ENCODE measurements around the gene NECTIN3.

Gene NECTIN3

DNA sequence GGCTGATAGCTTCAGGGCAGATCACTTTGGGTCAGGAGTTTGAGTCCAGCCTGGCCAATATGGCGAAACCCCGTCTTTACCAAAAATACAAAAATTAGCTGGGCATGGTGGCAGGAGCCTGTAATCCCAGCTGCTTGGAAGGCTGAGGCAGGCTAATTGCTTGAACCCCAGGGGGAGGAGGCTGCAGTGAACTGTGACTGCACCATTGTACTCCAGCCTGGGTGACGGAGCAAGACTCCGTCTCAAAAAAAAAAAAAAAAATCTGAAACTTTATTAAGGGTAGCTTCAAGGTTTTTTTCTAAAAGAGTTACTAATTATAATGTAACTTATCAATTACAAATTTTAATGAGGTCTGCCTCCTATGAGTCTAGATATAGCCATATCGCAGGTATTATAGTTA, 5.1 kb downstream of the NECTIN3 start:
- TF ChIP-seq, protein P1, sequence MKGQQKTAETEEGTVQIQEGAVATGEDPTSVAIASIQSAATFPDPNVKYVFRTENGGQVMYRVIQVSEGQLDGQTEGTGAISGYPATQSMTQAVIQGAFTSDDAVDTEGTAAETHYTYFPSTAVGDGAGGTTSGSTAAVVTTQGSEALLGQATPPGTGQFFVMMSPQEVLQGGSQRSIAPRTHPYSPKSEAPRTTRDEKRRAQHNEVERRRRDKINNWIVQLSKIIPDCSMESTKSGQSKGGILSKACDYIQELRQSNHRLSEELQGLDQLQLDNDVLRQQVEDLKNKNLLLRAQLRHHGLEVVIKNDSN (IDR thresholded peaks at IDR 0.05): no peak
- TF ChIP-seq YY1 (IDR thresholded peaks at IDR 0.05; ENCODE audit: low read depth): 0 out of 2 replicates have a peak, but pooled peaks have one; percentile 42

DNA sequence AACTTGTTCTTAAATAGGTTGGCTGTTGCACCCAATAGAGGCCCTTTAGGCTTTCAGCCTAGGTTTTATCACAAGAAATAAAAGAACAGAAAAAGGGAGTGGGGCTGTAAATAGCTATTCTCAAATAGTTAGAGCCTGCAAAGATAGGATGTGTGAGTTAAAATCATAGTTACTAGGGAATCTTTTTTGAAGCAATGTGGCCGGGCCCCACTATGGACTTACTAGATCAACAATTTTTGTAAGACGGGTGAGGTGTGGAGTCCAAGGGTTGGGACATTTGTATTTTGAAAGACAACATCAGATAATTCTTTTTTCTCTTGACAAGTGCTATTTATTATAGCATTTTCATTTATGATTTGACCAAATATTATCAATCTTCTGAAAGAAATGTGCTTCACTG, 5.8 kb downstream of the NECTIN3 start:
- TF ChIP-seq, protein P1 (IDR thresholded peaks at IDR 0.05): no peak
- TF ChIP-seq EGR1 (IDR thresholded peaks at IDR 0.05) (no peak), CREB1 (IDR thresholded peaks at IDR 0.05; ENCODE audit: low read depth) (no peak), ZBTB7A (IDR thresholded peaks at IDR 0.05; ENCODE audit: low read depth) (no peak), CEBPB (IDR thresholded peaks at IDR 0.05) (no peak), EP300 (IDR thresholded peaks at IDR 0.05; ENCODE audit: borderline replicate concordance) (no peak), YY1 (IDR thresholded peaks at IDR 0.05; ENCODE audit: low read depth) (no peak), RAD21 (IDR thresholded peaks at IDR 0.05; ENCODE audit: low read depth) (no peak), TCF12 (IDR thresholded peaks at IDR 0.05; ENCODE audit: low read depth) (no peak), TEAD4 (IDR thresholded peaks at IDR 0.05) (no peak), FOXM1 (IDR thresholded peaks at IDR 0.05; ENCODE audit: borderline replicate concordance, low read depth) (no peak), NFIC (IDR thresholded peaks at IDR 0.05) (no peak)
- TF ChIP-seq, protein P2, sequence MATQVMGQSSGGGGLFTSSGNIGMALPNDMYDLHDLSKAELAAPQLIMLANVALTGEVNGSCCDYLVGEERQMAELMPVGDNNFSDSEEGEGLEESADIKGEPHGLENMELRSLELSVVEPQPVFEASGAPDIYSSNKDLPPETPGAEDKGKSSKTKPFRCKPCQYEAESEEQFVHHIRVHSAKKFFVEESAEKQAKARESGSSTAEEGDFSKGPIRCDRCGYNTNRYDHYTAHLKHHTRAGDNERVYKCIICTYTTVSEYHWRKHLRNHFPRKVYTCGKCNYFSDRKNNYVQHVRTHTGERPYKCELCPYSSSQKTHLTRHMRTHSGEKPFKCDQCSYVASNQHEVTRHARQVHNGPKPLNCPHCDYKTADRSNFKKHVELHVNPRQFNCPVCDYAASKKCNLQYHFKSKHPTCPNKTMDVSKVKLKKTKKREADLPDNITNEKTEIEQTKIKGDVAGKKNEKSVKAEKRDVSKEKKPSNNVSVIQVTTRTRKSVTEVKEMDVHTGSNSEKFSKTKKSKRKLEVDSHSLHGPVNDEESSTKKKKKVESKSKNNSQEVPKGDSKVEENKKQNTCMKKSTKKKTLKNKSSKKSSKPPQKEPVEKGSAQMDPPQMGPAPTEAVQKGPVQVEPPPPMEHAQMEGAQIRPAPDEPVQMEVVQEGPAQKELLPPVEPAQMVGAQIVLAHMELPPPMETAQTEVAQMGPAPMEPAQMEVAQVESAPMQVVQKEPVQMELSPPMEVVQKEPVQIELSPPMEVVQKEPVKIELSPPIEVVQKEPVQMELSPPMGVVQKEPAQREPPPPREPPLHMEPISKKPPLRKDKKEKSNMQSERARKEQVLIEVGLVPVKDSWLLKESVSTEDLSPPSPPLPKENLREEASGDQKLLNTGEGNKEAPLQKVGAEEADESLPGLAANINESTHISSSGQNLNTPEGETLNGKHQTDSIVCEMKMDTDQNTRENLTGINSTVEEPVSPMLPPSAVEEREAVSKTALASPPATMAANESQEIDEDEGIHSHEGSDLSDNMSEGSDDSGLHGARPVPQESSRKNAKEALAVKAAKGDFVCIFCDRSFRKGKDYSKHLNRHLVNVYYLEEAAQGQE (IDR thresholded peaks at IDR 0.05; ENCODE audit: low read depth): no peak
- TF ChIP-seq, protein P3, sequence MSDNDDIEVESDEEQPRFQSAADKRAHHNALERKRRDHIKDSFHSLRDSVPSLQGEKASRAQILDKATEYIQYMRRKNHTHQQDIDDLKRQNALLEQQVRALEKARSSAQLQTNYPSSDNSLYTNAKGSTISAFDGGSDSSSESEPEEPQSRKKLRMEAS (IDR thresholded peaks at IDR 0.05): no peak

DNA sequence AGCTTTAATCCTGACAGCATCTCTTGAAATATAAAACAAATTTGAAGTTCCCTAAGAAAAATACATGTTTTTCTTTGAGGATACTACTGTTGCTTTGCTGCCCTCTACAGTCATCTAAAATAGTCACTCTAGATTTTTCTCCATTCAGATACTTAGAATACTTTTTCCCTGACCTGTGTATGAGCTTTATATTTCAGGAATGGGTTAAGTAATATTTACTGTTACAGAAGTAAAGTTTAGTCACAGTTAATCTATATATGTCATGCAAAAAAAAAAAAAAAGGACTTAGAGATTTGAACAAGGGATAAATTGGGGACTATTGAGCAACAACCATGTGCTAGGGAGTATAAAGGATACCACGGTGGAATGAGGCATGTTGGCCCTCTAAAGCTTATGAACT, 8.8 kb downstream of the NECTIN3 start:
- no peak for TF ChIP-seq FOXM1 (IDR thresholded peaks at IDR 0.05; ENCODE audit: borderline replicate concordance, low read depth)
- peak; percentile 61 for TF ChIP-seq RAD21 (IDR thresholded peaks at IDR 0.05; ENCODE audit: low read depth)

DNA sequence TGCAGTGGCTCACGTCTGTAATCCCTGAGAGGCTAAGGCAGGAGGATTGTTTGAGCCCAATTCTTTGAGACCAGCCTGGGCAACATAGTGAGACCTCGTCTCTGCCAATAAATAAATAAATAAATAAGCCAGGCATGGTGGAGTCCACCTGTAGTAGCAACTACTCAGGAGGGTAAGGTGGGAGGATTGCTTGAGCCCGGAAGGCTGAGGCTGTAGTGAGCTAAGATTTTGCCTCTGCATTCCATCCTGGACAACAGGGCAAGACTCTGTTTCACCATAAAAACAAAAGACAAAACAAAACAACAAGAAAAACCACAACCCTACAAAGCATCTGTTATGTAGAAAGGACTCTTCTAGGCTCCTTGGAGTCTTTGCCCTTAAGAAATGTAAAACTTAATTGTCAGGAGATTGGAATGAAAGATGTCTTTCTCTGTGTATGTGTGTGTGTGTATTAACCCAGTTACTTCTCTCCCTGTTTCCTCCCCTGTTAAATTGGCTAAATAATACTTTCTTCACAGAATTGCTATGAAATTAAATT, 9.5 kb downstream of the NECTIN3 start:
- TF ChIP-seq CEBPB (IDR thresholded peaks at IDR 0.05) (no peak), FOXM1 (IDR thresholded peaks at IDR 0.05; ENCODE audit: borderline replicate concordance, low read depth) (no peak), TEAD4 (IDR thresholded peaks at IDR 0.05) (no peak), ZBTB7A (IDR thresholded peaks at IDR 0.05; ENCODE audit: low read depth) (no peak)

DNA sequence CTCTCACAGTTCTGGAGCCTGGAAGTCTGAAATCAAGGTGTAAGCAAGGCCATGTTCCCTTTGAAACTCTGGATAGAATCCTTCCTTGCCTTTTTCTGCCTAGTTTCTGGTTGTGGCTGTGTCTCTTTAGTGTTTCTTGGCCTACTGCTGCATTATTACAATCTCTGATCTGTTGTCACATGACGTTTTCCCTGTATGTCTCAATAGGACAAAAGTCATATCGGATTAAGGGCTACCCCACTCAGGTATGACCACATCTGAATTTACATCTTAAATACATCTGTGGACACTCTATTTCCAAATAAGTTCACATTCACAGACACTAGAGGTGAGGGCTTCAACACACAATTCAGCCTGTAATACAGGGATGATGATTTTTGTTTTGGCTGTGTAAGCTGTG, 13.3 kb downstream of the NECTIN3 start:
- no peak for TF ChIP-seq RAD21 (IDR thresholded peaks at IDR 0.05; ENCODE audit: low read depth)
- no peak for TF ChIP-seq NFIC (IDR thresholded peaks at IDR 0.05)
- no peak for TF ChIP-seq ZBTB7A (IDR thresholded peaks at IDR 0.05; ENCODE audit: low read depth)
- no peak for TF ChIP-seq YY1 (IDR thresholded peaks at IDR 0.05; ENCODE audit: low read depth)
- TF ChIP-seq TCF12 (IDR thresholded peaks at IDR 0.05; ENCODE audit: low read depth): no peak
- TF ChIP-seq FOXM1 (IDR thresholded peaks at IDR 0.05; ENCODE audit: borderline replicate concordance, low read depth): no peak
- TF ChIP-seq CEBPB (IDR thresholded peaks at IDR 0.05): no peak
- TF ChIP-seq EP300 (IDR thresholded peaks at IDR 0.05; ENCODE audit: borderline replicate concordance): no peak
- TF ChIP-seq, protein P1 (IDR thresholded peaks at IDR 0.05): no peak
- TF ChIP-seq CREB1 (IDR thresholded peaks at IDR 0.05; ENCODE audit: low read depth): no peak
- no peak for TF ChIP-seq EGR1 (IDR thresholded peaks at IDR 0.05)
- TF ChIP-seq TAF1 (IDR thresholded peaks at IDR 0.05; ENCODE audit: low read depth): no peak
- TF ChIP-seq, protein P2 (IDR thresholded peaks at IDR 0.05; ENCODE audit: low read depth): no peak
- TF ChIP-seq, protein P3 (IDR thresholded peaks at IDR 0.05): no peak
- no peak for TF ChIP-seq TEAD4 (IDR thresholded peaks at IDR 0.05)

DNA sequence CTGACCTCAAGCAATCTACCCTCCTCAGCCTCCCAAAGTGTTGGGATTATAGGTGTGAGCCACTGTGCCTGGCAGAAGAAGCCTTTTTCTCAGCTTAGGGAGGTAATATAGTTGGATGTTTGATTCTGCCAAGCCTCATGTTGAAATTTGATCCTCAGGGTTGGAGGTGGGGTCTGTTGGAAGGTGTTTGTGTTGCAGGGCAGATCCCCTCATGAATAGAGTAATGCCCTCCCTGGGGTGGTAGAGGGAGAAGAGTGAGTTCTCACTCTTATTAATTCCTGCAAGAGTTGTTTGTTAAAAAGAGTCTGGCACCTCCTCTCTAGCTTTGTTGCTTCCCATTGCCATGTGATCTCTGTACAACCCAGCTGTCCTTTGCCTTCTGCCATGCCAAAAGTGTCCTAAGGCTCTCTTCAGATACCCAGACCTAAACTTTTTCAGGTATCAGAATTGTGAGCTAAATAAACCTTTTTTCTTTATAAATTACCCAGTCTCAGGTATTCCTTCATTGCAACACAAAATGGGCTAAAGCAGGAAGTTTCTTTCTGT, 16.4 kb downstream of the NECTIN3 start:
- TF ChIP-seq CEBPB (IDR thresholded peaks at IDR 0.05) (no peak), EP300 (IDR thresholded peaks at IDR 0.05; ENCODE audit: borderline replicate concordance) (no peak), ZBTB7A (IDR thresholded peaks at IDR 0.05; ENCODE audit: low read depth) (no peak), YY1 (IDR thresholded peaks at IDR 0.05; ENCODE audit: low read depth) (no peak), TAF1 (IDR thresholded peaks at IDR 0.05; ENCODE audit: low read depth) (no peak), TCF12 (IDR thresholded peaks at IDR 0.05; ENCODE audit: low read depth) (no peak), NFIC (IDR thresholded peaks at IDR 0.05) (no peak), RAD21 (IDR thresholded peaks at IDR 0.05; ENCODE audit: low read depth) (no peak), CREB1 (IDR thresholded peaks at IDR 0.05; ENCODE audit: low read depth) (no peak), TEAD4 (IDR thresholded peaks at IDR 0.05) (no peak), EGR1 (IDR thresholded peaks at IDR 0.05) (no peak), FOXM1 (IDR thresholded peaks at IDR 0.05; ENCODE audit: borderline replicate concordance, low read depth) (no peak)
- TF ChIP-seq, protein P1 (IDR thresholded peaks at IDR 0.05): no peak
- TF ChIP-seq, protein P3 (IDR thresholded peaks at IDR 0.05): no peak
- TF ChIP-seq, protein P2 (IDR thresholded peaks at IDR 0.05; ENCODE audit: low read depth): no peak

Measured in Ishikawa (cell line).